ENCODE measurements around the gene DAB1. TPM values are rescaled to one million over a fixed set of nuclear protein-coding genes. Genes with fewer than 3 reads are reported as not detected.

The DAB1 gene
- total and polyA plus RNA-seq, 10 of the 15 experiments (the other 5 are each of a cell fraction or from before 2014, with no cell fraction given): 0.02 to 0.10 (median 0.03) TPM; not detected in 5

- TF ChIP-seq ZNF592 (IDR thresholded peaks at IDR 0.05) (no peak), NFXL1 (IDR thresholded peaks at IDR 0.05; ENCODE audit: borderline replicate concordance) (no peak), TARDBP (IDR thresholded peaks at IDR 0.05; ENCODE audit: borderline replicate concordance) (no peak), YBX1 (IDR thresholded peaks at IDR 0.05) (no peak), BCLAF1 (IDR thresholded peaks at IDR 0.05) (no peak), FOS (IDR thresholded peaks at IDR 0.05; ENCODE audit: borderline replicate concordance, extremely low read depth, insufficient read length) (no peak), STAT3 (IDR thresholded peaks at IDR 0.05; ENCODE audit: low read depth, low read length) (no peak), ZBTB40 (IDR thresholded peaks at IDR 0.05; ENCODE audit: borderline replicate concordance) (no peak), ZNF622 (IDR thresholded peaks at IDR 0.05) (no peak), RCOR1 (conservative IDR thresholded peaks at IDR 0.05; ENCODE audit: low read depth, low read length) (no peak), USF1 (IDR thresholded peaks at IDR 0.05; ENCODE audit: borderline replicate concordance, extremely low read length, insufficient read depth, low read depth, low read length) (no peak), IKZF1 (conservative IDR thresholded peaks at IDR 0.05) (0 out of 2 replicates have a peak, but pooled peaks have one; percentile 17), TCF3 (IDR thresholded peaks at IDR 0.05; ENCODE audit: borderline replicate concordance, insufficient read depth, low read depth, low read length) (no peak), BCL3 (IDR thresholded peaks at IDR 0.05; ENCODE audit: borderline replicate concordance, insufficient read depth, low read depth, low read length, poor library complexity, severe bottlenecking) (no peak), NR2C2 (IDR thresholded peaks at IDR 0.05; ENCODE audit: borderline replicate concordance, control insufficient read depth, insufficient read length, low read depth) (no peak)
Measured at GRCh38 chr1:57124768-57125446, 299.0 kb downstream of the DAB1 start (continued).
